H1 (cell line): ENCODE results near the gene NCK1. TPM values are rescaled to one million over a fixed set of nuclear protein-coding genes. Genes with fewer than 3 reads are reported as not detected.
A peak's percentile ranks its signal among the peaks of the same experiment; 100 is the strongest.

Source experiments
- CTCF ChIA-PET: fragments of 300-600 bp; sonication (Branson Sonifier 250); formaldehyde crosslinking; loops from one replicate; lab custom pipeline; 2021; ENCODE audit not compliant: partially characterized antibody; lab: Charles Lee
- POLR2A ChIA-PET: fragments of 300-600 bp; sonication (Branson Sonifier 250); formaldehyde crosslinking; loops from one replicate; lab custom pipeline; 2021; ENCODE audit warnings: inconsistent platforms; ENCODE audit not compliant: partially characterized antibody; lab: Charles Lee
- DNase-seq, 2 experiments: peaks; one replicate each; pipeline versions ENCODE4 v3.0.0 to v3.0.0-alpha.2; 2010 to 2022; ENCODE audit warnings: low spot score in 2 of 2, low read depth in 1 of 2, mixed read lengths in 1 of 2
- FAIRE-seq: peaks from 2 replicates; lab custom pipeline; 2011; peaks lifted over from hg19 to GRCh38; lab: Jason Lieb, UNC
- H2AFZ ChIP-seq: 2 replicates; pipeline ENCODE4 v1.8.1; 2012; ENCODE audit warnings: low read length, inconsistent platforms
- H2AK5ac ChIP-seq: 2 replicates; pipeline ENCODE4 v1.6.1; 2013; ENCODE audit warnings: low read depth, low read length
- H2BK120ac ChIP-seq: replicated peaks from 2 replicates; pipeline ENCODE3; 2013; ENCODE audit warnings: low read depth, low read length, inconsistent platforms
- H2BK12ac ChIP-seq: 2 replicates; pipeline ENCODE4 v1.6.1; 2013; ENCODE audit warnings: low read depth, low read length
- H2BK15ac ChIP-seq: 2 replicates; pipeline ENCODE4 v1.6.1; 2013; ENCODE audit warnings: low read length
- H2BK20ac ChIP-seq: 2 replicates; pipeline ENCODE4 v1.6.1; 2013; ENCODE audit warnings: low read length
- H2BK5ac ChIP-seq: 2 replicates; pipeline ENCODE4 v1.6.1; 2013; ENCODE audit warnings: low read depth, low read length
- H3K14ac ChIP-seq: 2 replicates; pipeline ENCODE4 v1.6.1; 2013; ENCODE audit warnings: inconsistent platforms; ENCODE audit not compliant: insufficient read length
- H3K18ac ChIP-seq: 2 replicates; pipeline ENCODE4 v1.6.1; 2013; ENCODE audit warnings: low read length; ENCODE audit errors: extremely low read depth
- H3K23ac ChIP-seq: 2 replicates; pipeline ENCODE4 v1.6.1; 2013; ENCODE audit warnings: inconsistent platforms; ENCODE audit not compliant: insufficient read length
- H3K23me2 ChIP-seq: 2 replicates; pipeline ENCODE4 v1.6.1; 2013; ENCODE audit warnings: low read depth, low read length
- H3K27ac ChIP-seq: 2 replicates; pipeline ENCODE4 v1.6.1; 2011; ENCODE audit warnings: low read depth, low read length, inconsistent platforms
- H3K27me3 ChIP-seq, 4 experiments: replicated peaks in 1 of 4; 1 replicate in 1 of 4; 2 replicates in 3 of 4; pipeline versions ENCODE4 v1.6.1 to v1.8.1; 2011 to 2013; ENCODE audit warnings: low read length in 3 of 4, mild to moderate bottlenecking in 3 of 4, inconsistent platforms in 2 of 4, mixed read lengths in 2 of 4, moderate library complexity in 1 of 4; ENCODE audit not compliant: control insufficient read depth in 3 of 4, insufficient read depth in 3 of 4; ENCODE audit errors: extremely low read depth in 1 of 4
- H3K36me3 ChIP-seq, 4 experiments: 2 replicates each; pipeline versions ENCODE4 v1.6.1 to v1.8.1; 2011 to 2013; ENCODE audit warnings: mild to moderate bottlenecking in 4 of 4, low read length in 3 of 4, moderate library complexity in 2 of 4, control low read depth in 1 of 4, inconsistent platforms in 1 of 4; ENCODE audit not compliant: insufficient read depth in 4 of 4, control insufficient read depth in 2 of 4
- H3K4ac ChIP-seq: replicated peaks from 2 replicates; pipeline ENCODE3; 2013; ENCODE audit warnings: low read length, low read depth, mixed read lengths, inconsistent platforms; ENCODE audit not compliant: insufficient read length
- H3K4me1 ChIP-seq, 4 experiments: replicated peaks in 1 of 4; 1 replicate in 1 of 4; 2 replicates in 3 of 4; pipeline versions ENCODE4 v1.6.1 to v1.8.1; 2011 to 2013; ENCODE audit warnings: low read length in 3 of 4, inconsistent platforms in 2 of 4, mixed read lengths in 1 of 4; ENCODE audit not compliant: insufficient read depth in 4 of 4, control insufficient read depth in 3 of 4
- H3K4me2 ChIP-seq, 2 experiments: 2 replicates each; pipeline versions ENCODE4 v1.6.1 to v1.8.1; 2011 to 2013; ENCODE audit warnings: low read depth in 2 of 2, low read length in 2 of 2, control low read depth in 1 of 2, inconsistent platforms in 1 of 2, mild to moderate bottlenecking in 1 of 2; ENCODE audit not compliant: insufficient read depth in 1 of 2
- H3K4me3 ChIP-seq, 4 experiments: fragments of 200-600, 300-600 bp in 1 of 4; sonication (generic), shearing (Covaris generic), sonication (Bioruptor Twin) in 1 of 4; 2 replicates each; pipeline versions ENCODE4 v1.5.1 to v1.8.1; 2011 to 2016; ENCODE audit warnings: low read length in 4 of 4, low read depth in 3 of 4, control low read depth in 2 of 4, inconsistent platforms in 2 of 4, mild to moderate bottlenecking in 2 of 4, mixed read lengths in 1 of 4, moderate library complexity in 1 of 4; ENCODE audit not compliant: insufficient read depth in 2 of 4; ENCODE audit errors: extremely low read depth in 1 of 4
- H3K56ac ChIP-seq: replicated peaks from 2 replicates; pipeline ENCODE3; 2013; ENCODE audit warnings: low read depth, mild to moderate bottlenecking, mixed read lengths, low read length, inconsistent platforms; ENCODE audit not compliant: insufficient read length
- H3K79me1 ChIP-seq: 2 replicates; pipeline ENCODE4 v1.6.1; 2013; ENCODE audit warnings: low read depth, low read length, control low read depth
- H3K79me2 ChIP-seq, 2 experiments: 2 replicates each; pipeline versions ENCODE4 v1.6.1 to v1.8.1; 2012 to 2013; ENCODE audit warnings: low read length in 2 of 2, mild to moderate bottlenecking in 2 of 2, inconsistent platforms in 1 of 2; ENCODE audit not compliant: insufficient read depth in 2 of 2, control insufficient read depth in 1 of 2
- H3K9ac ChIP-seq, 4 experiments: replicated peaks in 1 of 4; 1 replicate in 1 of 4; 2 replicates in 3 of 4; pipeline versions ENCODE4 v1.6.1 to v1.8.1; 2011 to 2013; ENCODE audit warnings: low read depth in 3 of 4, low read length in 3 of 4, control low read depth in 2 of 4, mild to moderate bottlenecking in 2 of 4, moderate library complexity in 2 of 4, inconsistent platforms in 1 of 4; ENCODE audit errors: extremely low read depth in 1 of 4
- H3K9me3 ChIP-seq, 2 experiments: 2 replicates each; pipeline versions ENCODE4 v1.6.1 to v1.8.1; 2012 to 2013; ENCODE audit warnings: mild to moderate bottlenecking in 2 of 2, moderate library complexity in 2 of 2, control low read depth in 1 of 2, inconsistent platforms in 1 of 2, low read depth in 1 of 2, low read length in 1 of 2, mixed read lengths in 1 of 2; ENCODE audit not compliant: insufficient read depth in 2 of 2
- H4K20me1 ChIP-seq, 2 experiments: replicated peaks in 1 of 2; 2 replicates each; pipeline versions ENCODE3 to v1.8.1; 2011 to 2013; ENCODE audit warnings: inconsistent platforms in 2 of 2, low read length in 2 of 2, mild to moderate bottlenecking in 1 of 2; ENCODE audit not compliant: insufficient read depth in 2 of 2, control insufficient read depth in 1 of 2
- H4K5ac ChIP-seq: 2 replicates; pipeline ENCODE4 v1.6.1; 2013; ENCODE audit warnings: low read length, low read depth, mixed read lengths, inconsistent platforms; ENCODE audit not compliant: insufficient read length
- H4K8ac ChIP-seq: 2 replicates; pipeline ENCODE4 v1.8.0; 2013; ENCODE audit warnings: mild to moderate bottlenecking, moderate library complexity, low read length, inconsistent platforms; ENCODE audit not compliant: insufficient read depth; ENCODE audit errors: extremely low read depth
- H4K91ac ChIP-seq: replicated peaks from 2 replicates; pipeline ENCODE3; 2013; ENCODE audit warnings: low read length, mixed read lengths, inconsistent platforms; ENCODE audit not compliant: insufficient read length
- ASH2L ChIP-seq: fragments of 200-600, 300-600 bp; sonication (generic); IDR thresholded peaks from one replicate; pipeline ENCODE4 v1.7.1; 2017; ENCODE audit warnings: low read length
- CREB1 ChIP-seq: IDR thresholded peaks from 2 replicates; pipeline ENCODE4 v1.6.1; 2012; ENCODE audit warnings: inconsistent platforms
- EZH2 ChIP-seq: fragments of 200-600 bp; sonication (generic); IDR thresholded peaks from 2 replicates; pipeline ENCODE4 v1.7.1; 2012; ENCODE audit warnings: low read depth, mild to moderate bottlenecking, moderate library complexity, low read length, inconsistent platforms; ENCODE audit not compliant: severe bottlenecking
- KDM4A ChIP-seq: IDR thresholded peaks from one replicate; pipeline ENCODE4 v1.7.1; 2012; ENCODE audit warnings: low read depth, mild to moderate bottlenecking, moderate library complexity, low read length, inconsistent platforms; ENCODE audit not compliant: severe bottlenecking
- RBBP5 ChIP-seq: IDR thresholded peaks from 2 replicates; pipeline ENCODE4 v1.7.1; 2012; ENCODE audit warnings: low read depth, mild to moderate bottlenecking, inconsistent platforms, low read length, moderate library complexity, borderline replicate concordance
- RNF2 ChIP-seq: fragments of 200-900, 300-1000 bp; sonication (generic); IDR thresholded peaks from 2 replicates; pipeline ENCODE4 v1.7.1; 2016; ENCODE audit warnings: borderline replicate concordance, low read depth, mild to moderate bottlenecking, antibody characterized with exemption, low read length; ENCODE audit not compliant: poor library complexity, severe bottlenecking; ENCODE audit errors: missing control alignments
- SIN3A ChIP-seq, 2 experiments: IDR thresholded peaks in 1 of 2; conservative IDR thresholded peaks in 1 of 2; 2 replicates each; pipeline ENCODE4 v1.6.1; 2011 to 2012; ENCODE audit warnings: low read length in 2 of 2, improper control_type of control experiment in 1 of 2, low read depth in 1 of 2, mild to moderate bottlenecking in 1 of 2
- SUZ12 ChIP-seq: fragments of 200-600 bp; sonication (generic); IDR thresholded peaks from 2 replicates; pipeline ENCODE4 v1.6.1; 2012; ENCODE audit warnings: mild to moderate bottlenecking, inconsistent platforms, low read length, moderate library complexity, mixed read lengths
- YY1 ChIP-seq: IDR thresholded peaks from 2 replicates; pipeline ENCODE4 v1.6.1; 2011; ENCODE audit warnings: low read depth, mild to moderate bottlenecking, low read length
- WGBS, 2 experiments: shearing (Covaris generic) in 1 of 2; methylation state at CpG; one replicate each; pipeline versions ENCODE4 v1.1.6 to v1.1.7; 2013 to 2015; ENCODE audit warnings: low lambda C conversion rate in 2 of 2, mixed read lengths in 2 of 2, inconsistent platforms in 1 of 2, low coverage in 1 of 2, missing lambda C conversion rate in 1 of 2; ENCODE audit not compliant: insufficient replicate concordance in 2 of 2, insufficient coverage in 1 of 2, insufficient read length in 1 of 2; ENCODE audit errors: extremely low coverage in 1 of 2, missing lambda C conversion rate in 1 of 2; 5-methylcytosine and 5-hydroxymethylcytosine counted together
- polyA plus RNA-seq, 7 experiments: library from polyadenylated mRNA; depleted of rRNA in 3 of 7; stranded (reverse) in 5 of 7; unstranded in 2 of 7; fragments of >200 nt in 5 of 7; fragments of 200-250 nt in 2 of 7; gene quantifications; 1 replicate in 5 of 7; 2 replicates in 1 of 7; 4 replicates in 1 of 7; pipeline versions ENCODE4 v1.2.1 to v1.2.3, GENCODE V29; 2011 to 2013; ENCODE audit warnings: missing spikeins in 2 of 7, mixed read lengths in 2 of 7
- total RNA-seq: library from RNA; stranded (reverse); fragmentation: NEBNext Ultra II Directional; extraction: Animal tissue kit (Norgen Biotek cat#: 25700); gene quantifications from 2 replicates; pipeline ENCODE4 v1.2.1, GENCODE V29; 2021

NCK1 gene
- total and polyA plus RNA-seq, 2 of the 8 experiments (the other 6 are each of a cell fraction or from before 2014, with no cell fraction given): 10.0 to 28.5 TPM

- H3K14ac ChIP-seq: no peak overlapping the region
- H3K9me3 ChIP-seq: no peaks in the 10 kb centered on the region
- H3K4me1 ChIP-seq: peaks cover 0 to 9% (median 4%) of the 10 kb centered on the region in 4 experiments; a peak in 4 of 7 replicates
- H3K27ac ChIP-seq: no peak overlapping the region
- no peak overlapping the region for H2AK5ac ChIP-seq
- H4K20me1 ChIP-seq: peaks cover 0 to 7% of the 10 kb centered on the region in 2 experiments
- POLR2A ChIA-PET: interaction anchor here (0.7 to 1.7 kb wide), 3 partner anchors 18 to 68 kb away, joined by 3 to 6 read pairs (median 4); partner anchors contain the start of gene STAG1
- peak in 1 of 2 experiments; percentile 76 for DNase-seq
- no peak overlapping the region; the same call in 1 of the 2 replicates for H2BK12ac ChIP-seq
- no peak overlapping the region for H2BK20ac ChIP-seq
- H3K23me2 ChIP-seq: peaks cover 11% of the 10 kb centered on the region
- H3K4me2 ChIP-seq: peak overlapping the region; percentile 96 to 99
- no peak overlapping the region for H2BK15ac ChIP-seq
- no peak overlapping the region for H3K56ac ChIP-seq
- CTCF ChIA-PET: interaction anchor here (0.8 to 1.0 kb wide), 2 partner anchors 20 to 39 kb away, joined by 3 read pairs; no protein-coding TSS in a partner anchor
- H2BK5ac ChIP-seq: no peak overlapping the region
- no peak for FAIRE-seq
- no peak overlapping the region for H2BK120ac ChIP-seq
- peak overlapping the region; percentile 62; the same call in 1 of the 2 replicates for H4K8ac ChIP-seq
- peaks cover 0 to 9% (median 5%) of the 10 kb centered on the region in 4 experiments; a peak in 6 of 7 replicates for H3K27me3 ChIP-seq
- no peak overlapping the region for H4K5ac ChIP-seq
- H3K4me3 ChIP-seq: peak overlapping the region; percentile 52 to 66 (median 58)
- WGBS, 2 experiments: 9% methylated on average over 44 of the region's 51 CpGs; no CpG with 5 or more reads in 1 of the 2 experiments
- H4K91ac ChIP-seq: no peak overlapping the region
- no peak overlapping the region for H3K4ac ChIP-seq
- no peaks in the 10 kb centered on the region for H3K36me3 ChIP-seq
- no peak overlapping the region for H3K23ac ChIP-seq
- 0 out of 7 replicates have a peak overlapping the region, but pooled peaks of 1 of the 4 experiments have one; percentile 41 for H3K9ac ChIP-seq
- H2AFZ ChIP-seq: peak overlapping the region; percentile 86; the same call in 1 of the 2 replicates
- peak overlapping the region; percentile 1 for H3K18ac ChIP-seq
- H3K79me1 ChIP-seq: peaks cover 2% of the 10 kb centered on the region; the same call in 1 of the 2 replicates
- peaks cover 0 to 19% of the 10 kb centered on the region in 2 experiments; a peak in 2 of 4 replicates for H3K79me2 ChIP-seq
- TF ChIP-seq EZH2 (peak; percentile 10), SUZ12 (peak; percentile 26; the same call in 1 of the 2 replicates), ASH2L (peak; percentile 67), SIN3A (conservative IDR thresholded peaks at IDR 0.05 in 1 of 2, IDR thresholded peaks at IDR 0.05 in 1 of 2; ENCODE audit: low read depth in 1 of 2, low read length in 2 of 2) (peak; percentile 82 to 94), RNF2 (peak; percentile 46), RBBP5 (peak; percentile 89), CREB1 (0 out of 2 replicates have a peak, but pooled peaks have one; percentile 26), KDM4A (peak; percentile 33), YY1 (no peak)
These were observed 42.0 kb upstream of the NCK1 start for GRCh38 chr3:136819731-136820679.
